ENCODE results near the gene ANXA1. TPM values are rescaled to one million over a fixed set of nuclear protein-coding genes. Genes with fewer than 3 reads are reported as not detected.

ANXA1 gene
- total and polyA plus RNA-seq, 2 experiments from 2014 or later = 1,002 to 1,010 TPM

- Histone ChIP-seq H3K79me2 (ENCODE audit: insufficient read depth) (no peaks in the 10 kb centered on the region), H3K4me1 (ENCODE audit: insufficient read depth) (no peaks in the 10 kb centered on the region), H3K9ac (no peak overlapping the region), H2AFZ (no peak overlapping the region), H3K9me2 (ENCODE audit: insufficient read depth) (no peaks in the 10 kb centered on the region), H3K27me3 (replicated peaks; ENCODE audit: insufficient read depth) (no peaks in the 10 kb centered on the region), H3K27ac (no peak overlapping the region), H3F3A (ENCODE audit: insufficient read depth) (no peaks in the 10 kb centered on the region), H3K4me3 (no peak overlapping the region), H3K9me3 (ENCODE audit: low read depth) (no peaks in the 10 kb centered on the region), H3K36me3 (ENCODE audit: low read depth) (no peaks in the 10 kb centered on the region), H3K4me2 (ENCODE audit: unreplicated experiment) (no peak overlapping the region), H4K20me1 (ENCODE audit: insufficient read depth) (no peaks in the 10 kb centered on the region)
- WGBS, 2 experiments (ENCODE audit: low coverage in 1 of 2, low lambda C conversion rate in 2 of 2, missing lambda C conversion rate in 2 of 2) = 39 to 48% methylated on average over 1 of the region's 1 CpG
- TF ChIP-seq EZH2 (IDR thresholded peaks at IDR 0.05; ENCODE audit: insufficient read depth, poor library complexity, severe bottlenecking) (no peak), EZH2phosphoT487 (IDR thresholded peaks at IDR 0.05; ENCODE audit: insufficient read depth, low read depth) (no peak)
- in situ Hi-C loops (cut with MboI) = loop anchor here (25.0 kb wide), 1 partner anchor 1157 kb away; no protein-coding TSS in a partner anchor
- no peak for DNase-seq
Measured at GRCh38 chr9:73194284-73194683, 42.6 kb downstream of the ANXA1 start.

- no peak overlapping the region for H3K27ac ChIP-seq
- in situ Hi-C loops (cut with MboI) = loop anchor here (25.0 kb wide), 1 partner anchor 1162 kb away; no protein-coding TSS in a partner anchor
- WGBS, 2 experiments (ENCODE audit: low coverage in 1 of 2, low lambda C conversion rate in 2 of 2, missing lambda C conversion rate in 2 of 2) = 47 to 51% methylated on average over 2 of the region's 2 CpGs
Measured at GRCh38 chr9:73199448-73199847, 47.8 kb downstream of the ANXA1 start.

GRCh38 chr9:73199886-73200285, 48.2 kb downstream of the ANXA1 start:
- 78 to 85% methylated on average over 10 of the region's 10 CpGs for WGBS, 2 experiments (ENCODE audit: low coverage in 1 of 2, low lambda C conversion rate in 2 of 2, missing lambda C conversion rate in 2 of 2)
- no peaks in the 10 kb centered on the region for H3K36me3 ChIP-seq (ENCODE audit: low read depth)
- no peak overlapping the region for H3K4me2 ChIP-seq (ENCODE audit: unreplicated experiment)
- no peaks in the 10 kb centered on the region for H3K9me2 ChIP-seq (ENCODE audit: insufficient read depth)
- in situ Hi-C loops (cut with MboI) = loop anchor here (25.0 kb wide), 2 partner anchors 1163 to 1362 kb away; no protein-coding TSS in a partner anchor
- no peak overlapping the region for H3K9ac ChIP-seq
- no peak overlapping the region for H3K4me3 ChIP-seq
- H3K27me3 ChIP-seq (replicated peaks; ENCODE audit: insufficient read depth) = no peaks in the 10 kb centered on the region; the same call in 1 of the 2 replicates
- no peak overlapping the region for H2AFZ ChIP-seq
- no peaks in the 10 kb centered on the region for H3K9me3 ChIP-seq (ENCODE audit: low read depth)
- DNase-seq = no peak
- H3K4me1 ChIP-seq (ENCODE audit: insufficient read depth) = no peaks in the 10 kb centered on the region
- H3K27ac ChIP-seq = no peak overlapping the region
- H4K20me1 ChIP-seq (ENCODE audit: insufficient read depth) = no peaks in the 10 kb centered on the region
- H3K79me2 ChIP-seq (ENCODE audit: insufficient read depth) = no peaks in the 10 kb centered on the region
- H3F3A ChIP-seq (ENCODE audit: insufficient read depth) = no peaks in the 10 kb centered on the region
- TF ChIP-seq EZH2 (IDR thresholded peaks at IDR 0.05; ENCODE audit: insufficient read depth, poor library complexity, severe bottlenecking) (no peak), EZH2phosphoT487 (IDR thresholded peaks at IDR 0.05; ENCODE audit: insufficient read depth, low read depth) (no peak)

More at GRCh38 chr9:73199448-73199847, 47.8 kb downstream of the ANXA1 start:
- H3K79me2 ChIP-seq (ENCODE audit: insufficient read depth) = no peaks in the 10 kb centered on the region
- no peak for TF ChIP-seq EZH2phosphoT487 (IDR thresholded peaks at IDR 0.05; ENCODE audit: insufficient read depth, low read depth)
- no peak for TF ChIP-seq EZH2 (IDR thresholded peaks at IDR 0.05; ENCODE audit: insufficient read depth, poor library complexity, severe bottlenecking)
- no peak overlapping the region for H3K4me3 ChIP-seq
- H3F3A ChIP-seq (ENCODE audit: insufficient read depth) = no peaks in the 10 kb centered on the region
- no peak for DNase-seq
- no peaks in the 10 kb centered on the region for H4K20me1 ChIP-seq (ENCODE audit: insufficient read depth)
- H3K4me1 ChIP-seq (ENCODE audit: insufficient read depth) = no peaks in the 10 kb centered on the region
- H3K36me3 ChIP-seq (ENCODE audit: low read depth) = no peaks in the 10 kb centered on the region
- no peaks in the 10 kb centered on the region; the same call in 1 of the 2 replicates for H3K27me3 ChIP-seq (replicated peaks; ENCODE audit: insufficient read depth)
- H2AFZ ChIP-seq = no peak overlapping the region
- no peaks in the 10 kb centered on the region for H3K9me3 ChIP-seq (ENCODE audit: low read depth)
- no peak overlapping the region for H3K4me2 ChIP-seq (ENCODE audit: unreplicated experiment)
- no peaks in the 10 kb centered on the region for H3K9me2 ChIP-seq (ENCODE audit: insufficient read depth)
- H3K9ac ChIP-seq = no peak overlapping the region

GRCh38 chr9:73200694-73201452, 49.2 kb downstream of the ANXA1 start:
- H4K20me1 ChIP-seq (ENCODE audit: insufficient read depth) = no peaks in the 10 kb centered on the region
- no peak for TF ChIP-seq EZH2 (IDR thresholded peaks at IDR 0.05; ENCODE audit: insufficient read depth, poor library complexity, severe bottlenecking)
- no peak overlapping the region for H3K27ac ChIP-seq
- no peaks in the 10 kb centered on the region for H3K4me1 ChIP-seq (ENCODE audit: insufficient read depth)
- no peaks in the 10 kb centered on the region for H3K36me3 ChIP-seq (ENCODE audit: low read depth)
- no peaks in the 10 kb centered on the region for H3K9me3 ChIP-seq (ENCODE audit: low read depth)
- H3F3A ChIP-seq (ENCODE audit: insufficient read depth) = no peaks in the 10 kb centered on the region
- H3K27me3 ChIP-seq (replicated peaks; ENCODE audit: insufficient read depth) = no peaks in the 10 kb centered on the region; the same call in 1 of the 2 replicates
- H3K9ac ChIP-seq = no peak overlapping the region
- WGBS, 2 experiments (ENCODE audit: low coverage in 1 of 2, low lambda C conversion rate in 2 of 2, missing lambda C conversion rate in 2 of 2) = 32 to 35% methylated on average over 9 of the region's 9 CpGs
- no peaks in the 10 kb centered on the region for H3K79me2 ChIP-seq (ENCODE audit: insufficient read depth)
- no peak overlapping the region for H3K4me3 ChIP-seq
- DNase-seq = peak; percentile 54
- no peaks in the 10 kb centered on the region for H3K9me2 ChIP-seq (ENCODE audit: insufficient read depth)
- H3K4me2 ChIP-seq (ENCODE audit: unreplicated experiment) = no peak overlapping the region
- in situ Hi-C loops (cut with MboI) = loop anchor here (25.0 kb wide), 1 partner anchor 1361 kb away; no protein-coding TSS in a partner anchor
- no peak overlapping the region for H2AFZ ChIP-seq
